Endometrial microvascular endothelial cells (primary cell): Measurements from ENCODE around the gene MAGEB6. TPM values are rescaled to one million over a fixed set of nuclear protein-coding genes. Genes with fewer than 3 reads are reported as not detected.
"Not testable (repeated sequence)": the region's sequence is repeated elsewhere in the genome, so short reads cannot be mapped to it uniquely, and the experiment has no call there.

Source experiments
- in situ Hi-C: cut with HindIII; loops from 2 replicates; pipeline ENCODE4 v1.10.0; 2017; ENCODE audit warnings: low sequenced_read_pairs, low pct_unique_long_range_greater_than_20kb; ENCODE audit errors: inconsistent ontology term
- total RNA-seq: library from RNA; depleted of rRNA; stranded (reverse); fragments of >200 nt; gene quantifications from one replicate; pipeline ENCODE4 v1.2.3, GENCODE V29; 2015; ENCODE audit errors: inconsistent ontology term

Gene MAGEB6
- not detected for total RNA-seq

GRCh38 chrX:26192204-26192603 lies at the start of gene MAGEB6:
MAGEB6 (plus strand) TSS chrX:26192440; CDS start chrX:26193847, 1,407 bp downstream.
- in situ Hi-C loops = no loop called here

GRCh38 chrX:26146024-26146423 lies 46.2 kb upstream of the MAGEB6 start:
- in situ Hi-C loops = no loop called here

GRCh38 chrX:26160301-26160700 lies 31.9 kb upstream of the MAGEB6 start, which contains the start of gene MAGEB6B:
MAGEB6B (plus strand) TSS chrX:26160601; CDS start chrX:26160601, 0 bp downstream.
- in situ Hi-C loops = no loop called here

GRCh38 chrX:26203561-26203960 lies 11.3 kb downstream of the MAGEB6 start:
- in situ Hi-C loops = no loop called here

GRCh38 chrX:26204717-26205116 lies 12.5 kb downstream of the MAGEB6 start:
- in situ Hi-C loops = not testable (repeated sequence)

GRCh38 chrX:26208012-26208411 lies 15.8 kb downstream of the MAGEB6 start:
- in situ Hi-C loops = no loop called here

GRCh38 chrX:26215869-26216268 lies 23.6 kb downstream of the MAGEB6 start, which contains the start of gene MAGEB5:
MAGEB5 (plus strand) TSS chrX:26216169; CDS start chrX:26217302, 1,133 bp downstream.
- in situ Hi-C loops = no loop called here

- in situ Hi-C loops = no loop called here
These were observed 27.1 kb downstream of the MAGEB6 start for GRCh38 chrX:26219351-26219750.

- in situ Hi-C loops = no loop called here
These were observed 41.9 kb downstream of the MAGEB6 start for GRCh38 chrX:26234177-26234576.

Other genes starting within 250 kb of the MAGEB6 start
- gene MAGEB18, start 54.1 kb upstream of the MAGEB6 start, total RNA-seq = not detected
- gene MAGEB6B, start 31.8 kb upstream of the MAGEB6 start, total RNA-seq = not detected
- not detected for gene MAGEB5, start 23.7 kb downstream of the MAGEB6 start, total RNA-seq